ENCODE results near the gene EPN1. TPM values are rescaled to one million over a fixed set of nuclear protein-coding genes. Genes with fewer than 3 reads are reported as not detected.

Gene EPN1
- total and polyA plus RNA-seq, 9 of the 15 experiments (the other 6 are each of a cell fraction or from before 2014, with no cell fraction given) = 0.08 to 138 (median 12.7) TPM

- TF ChIP-seq HNRNPUL1 (IDR thresholded peaks at IDR 0.05; ENCODE audit: low read length) (no peak), CTBP1 (IDR thresholded peaks at IDR 0.05; ENCODE audit: borderline replicate concordance) (no peak), CREBBP (IDR thresholded peaks at IDR 0.05; ENCODE audit: low read depth, low read length) (no peak), POLR2H (tag; IDR thresholded peaks at IDR 0.05; ENCODE audit: low read depth) (no peak), HMG20B (CRISPR knock-in tag; IDR thresholded peaks at IDR 0.05) (no peak), GABPB1 (CRISPR knock-in tag; IDR thresholded peaks at IDR 0.05) (no peak), RFX1 (IDR thresholded peaks at IDR 0.05) (no peak), ZFPM2 (CRISPR knock-in tag; IDR thresholded peaks at IDR 0.05) (no peak), POLR3G (IDR thresholded peaks at IDR 0.05; ENCODE audit: extremely low read depth, insufficient read length, insufficient replicate concordance) (no peak), SMARCE1 (IDR thresholded peaks at IDR 0.05) (0 out of 2 replicates have a peak, but pooled peaks have one; percentile 21), ESRRA (IDR thresholded peaks at IDR 0.05; ENCODE audit: borderline replicate concordance, low read depth) (no peak), ZNF324 (CRISPR knock-in tag; IDR thresholded peaks at IDR 0.05) (no peak), ZKSCAN3 (CRISPR knock-in tag; IDR thresholded peaks at IDR 0.05) (no peak), NR1H2 (CRISPR knock-in tag; IDR thresholded peaks at IDR 0.05) (no peak), XRCC3 (IDR thresholded peaks at IDR 0.05) (no peak), YBX1 (IDR thresholded peaks at IDR 0.05) (no peak), ZSCAN29 (IDR thresholded peaks at IDR 0.05) (no peak), ZFX (CRISPR knock-in tag; IDR thresholded peaks at IDR 0.05) (peak; percentile 49), POLR2B (IDR thresholded peaks at IDR 0.05; ENCODE audit: low read depth, partially characterized antibody) (no peak)
- TF ChIP-seq, protein P1, sequence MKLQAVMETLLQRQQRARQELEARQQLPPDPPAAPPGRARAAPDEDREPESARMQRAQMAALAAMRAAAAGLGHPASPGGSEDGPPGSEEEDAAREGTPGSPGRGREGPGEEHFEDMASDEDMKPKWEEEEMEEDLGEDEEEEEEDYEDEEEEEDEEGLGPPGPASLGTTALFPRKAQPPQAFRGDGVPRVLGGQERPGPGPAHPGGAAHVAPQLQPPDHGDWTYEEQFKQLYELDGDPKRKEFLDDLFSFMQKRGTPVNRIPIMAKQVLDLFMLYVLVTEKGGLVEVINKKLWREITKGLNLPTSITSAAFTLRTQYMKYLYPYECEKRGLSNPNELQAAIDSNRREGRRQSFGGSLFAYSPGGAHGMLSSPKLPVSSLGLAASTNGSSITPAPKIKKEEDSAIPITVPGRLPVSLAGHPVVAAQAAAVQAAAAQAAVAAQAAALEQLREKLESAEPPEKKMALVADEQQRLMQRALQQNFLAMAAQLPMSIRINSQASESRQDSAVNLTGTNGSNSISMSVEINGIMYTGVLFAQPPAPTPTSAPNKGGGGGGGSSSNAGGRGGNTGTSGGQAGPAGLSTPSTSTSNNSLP (IDR thresholded peaks at IDR 0.05; ENCODE audit: borderline replicate concordance, low read depth, low read length) = no peak
- TF ChIP-seq, protein P2, sequence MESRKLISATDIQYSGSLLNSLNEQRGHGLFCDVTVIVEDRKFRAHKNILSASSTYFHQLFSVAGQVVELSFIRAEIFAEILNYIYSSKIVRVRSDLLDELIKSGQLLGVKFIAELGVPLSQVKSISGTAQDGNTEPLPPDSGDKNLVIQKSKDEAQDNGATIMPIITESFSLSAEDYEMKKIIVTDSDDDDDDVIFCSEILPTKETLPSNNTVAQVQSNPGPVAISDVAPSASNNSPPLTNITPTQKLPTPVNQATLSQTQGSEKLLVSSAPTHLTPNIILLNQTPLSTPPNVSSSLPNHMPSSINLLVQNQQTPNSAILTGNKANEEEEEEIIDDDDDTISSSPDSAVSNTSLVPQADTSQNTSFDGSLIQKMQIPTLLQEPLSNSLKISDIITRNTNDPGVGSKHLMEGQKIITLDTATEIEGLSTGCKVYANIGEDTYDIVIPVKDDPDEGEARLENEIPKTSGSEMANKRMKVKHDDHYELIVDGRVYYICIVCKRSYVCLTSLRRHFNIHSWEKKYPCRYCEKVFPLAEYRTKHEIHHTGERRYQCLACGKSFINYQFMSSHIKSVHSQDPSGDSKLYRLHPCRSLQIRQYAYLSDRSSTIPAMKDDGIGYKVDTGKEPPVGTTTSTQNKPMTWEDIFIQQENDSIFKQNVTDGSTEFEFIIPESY (CRISPR knock-in tag; IDR thresholded peaks at IDR 0.05) = no peak
- TF ChIP-seq, protein P3, sequence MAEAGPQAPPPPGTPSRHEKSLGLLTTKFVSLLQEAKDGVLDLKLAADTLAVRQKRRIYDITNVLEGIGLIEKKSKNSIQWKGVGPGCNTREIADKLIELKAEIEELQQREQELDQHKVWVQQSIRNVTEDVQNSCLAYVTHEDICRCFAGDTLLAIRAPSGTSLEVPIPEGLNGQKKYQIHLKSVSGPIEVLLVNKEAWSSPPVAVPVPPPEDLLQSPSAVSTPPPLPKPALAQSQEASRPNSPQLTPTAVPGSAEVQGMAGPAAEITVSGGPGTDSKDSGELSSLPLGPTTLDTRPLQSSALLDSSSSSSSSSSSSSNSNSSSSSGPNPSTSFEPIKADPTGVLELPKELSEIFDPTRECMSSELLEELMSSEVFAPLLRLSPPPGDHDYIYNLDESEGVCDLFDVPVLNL (CRISPR knock-in tag; IDR thresholded peaks at IDR 0.05; ENCODE audit: low read depth) = no peak
- TF ChIP-seq, protein P4, sequence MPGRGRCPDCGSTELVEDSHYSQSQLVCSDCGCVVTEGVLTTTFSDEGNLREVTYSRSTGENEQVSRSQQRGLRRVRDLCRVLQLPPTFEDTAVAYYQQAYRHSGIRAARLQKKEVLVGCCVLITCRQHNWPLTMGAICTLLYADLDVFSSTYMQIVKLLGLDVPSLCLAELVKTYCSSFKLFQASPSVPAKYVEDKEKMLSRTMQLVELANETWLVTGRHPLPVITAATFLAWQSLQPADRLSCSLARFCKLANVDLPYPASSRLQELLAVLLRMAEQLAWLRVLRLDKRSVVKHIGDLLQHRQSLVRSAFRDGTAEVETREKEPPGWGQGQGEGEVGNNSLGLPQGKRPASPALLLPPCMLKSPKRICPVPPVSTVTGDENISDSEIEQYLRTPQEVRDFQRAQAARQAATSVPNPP (IDR thresholded peaks at IDR 0.05; ENCODE audit: borderline replicate concordance, insufficient read depth, insufficient read length) = no peak
- TF ChIP-seq, protein P5, sequence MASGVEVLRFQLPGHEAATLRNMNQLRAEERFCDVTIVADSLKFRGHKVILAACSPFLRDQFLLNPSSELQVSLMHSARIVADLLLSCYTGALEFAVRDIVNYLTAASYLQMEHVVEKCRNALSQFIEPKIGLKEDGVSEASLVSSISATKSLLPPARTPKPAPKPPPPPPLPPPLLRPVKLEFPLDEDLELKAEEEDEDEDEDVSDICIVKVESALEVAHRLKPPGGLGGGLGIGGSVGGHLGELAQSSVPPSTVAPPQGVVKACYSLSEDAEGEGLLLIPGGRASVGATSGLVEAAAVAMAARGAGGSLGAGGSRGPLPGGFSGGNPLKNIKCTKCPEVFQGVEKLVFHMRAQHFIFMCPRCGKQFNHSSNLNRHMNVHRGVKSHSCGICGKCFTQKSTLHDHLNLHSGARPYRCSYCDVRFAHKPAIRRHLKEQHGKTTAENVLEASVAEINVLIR (CRISPR knock-in tag; IDR thresholded peaks at IDR 0.05) = no peak
Measured at GRCh38 chr19:55648585-55649267, 26.3 kb upstream of the EPN1 start (continued).
